GM19193 (cell line): ENCODE measurements around the gene ERP27.

Experiments used
- POLR2A ChIP-seq: IDR thresholded peaks from 4 replicates; pipeline ENCODE4 v1.6.1; 2011; ENCODE audit not compliant: insufficient read depth, insufficient read length; ENCODE audit errors: extremely low read depth

Gene ERP27

GRCh38 chr12:14879222-14879933 is 59.0 kb downstream of the ERP27 start:
- TF ChIP-seq POLR2A = no peak

- TF ChIP-seq POLR2A = no peak
These were observed 59.8 kb downstream of the ERP27 start for GRCh38 chr12:14878488-14878887.

GRCh38 chr12:14876833-14877232 is 61.5 kb downstream of the ERP27 start:
- TF ChIP-seq POLR2A = no peak

GRCh38 chr12:14874882-14875281 is 63.5 kb downstream of the ERP27 start:
- no peak for TF ChIP-seq POLR2A

- no peak for TF ChIP-seq POLR2A
These were observed 64.7 kb downstream of the ERP27 start for GRCh38 chr12:14873440-14874185.

GRCh38 chr12:14871886-14872285 is 66.5 kb downstream of the ERP27 start:
- TF ChIP-seq POLR2A = no peak

- TF ChIP-seq POLR2A = no peak
These were observed 67.1 kb downstream of the ERP27 start for GRCh38 chr12:14871247-14871646.

- no peak for TF ChIP-seq POLR2A
These were observed 69.3 kb downstream of the ERP27 start for GRCh38 chr12:14868916-14869506.
